Testis (tissue), 2 donors: ENCODE data around the gene GRK4.

ENCODE experiments used
- POLR2A ChIP-seq: fragments of 450-650 bp; IDR thresholded peaks from one replicate; pipeline ENCODE4 v1.6.1; 2017; ENCODE audit warnings: antibody characterized with exemption, mild to moderate bottlenecking, moderate library complexity
- TF ChIP-seq, protein P1 (sequence below), 3 experiments: fragments of 450-650 bp in 2 of 3; fragments of 200-600 bp in 1 of 3; sonication (generic) in 1 of 3; IDR thresholded peaks; one replicate each; pipeline ENCODE4 v1.5.1; 2016 to 2019; ENCODE audit warnings: antibody characterized with exemption in 3 of 3, mild to moderate bottlenecking in 2 of 3, moderate library complexity in 1 of 3

DNA sequence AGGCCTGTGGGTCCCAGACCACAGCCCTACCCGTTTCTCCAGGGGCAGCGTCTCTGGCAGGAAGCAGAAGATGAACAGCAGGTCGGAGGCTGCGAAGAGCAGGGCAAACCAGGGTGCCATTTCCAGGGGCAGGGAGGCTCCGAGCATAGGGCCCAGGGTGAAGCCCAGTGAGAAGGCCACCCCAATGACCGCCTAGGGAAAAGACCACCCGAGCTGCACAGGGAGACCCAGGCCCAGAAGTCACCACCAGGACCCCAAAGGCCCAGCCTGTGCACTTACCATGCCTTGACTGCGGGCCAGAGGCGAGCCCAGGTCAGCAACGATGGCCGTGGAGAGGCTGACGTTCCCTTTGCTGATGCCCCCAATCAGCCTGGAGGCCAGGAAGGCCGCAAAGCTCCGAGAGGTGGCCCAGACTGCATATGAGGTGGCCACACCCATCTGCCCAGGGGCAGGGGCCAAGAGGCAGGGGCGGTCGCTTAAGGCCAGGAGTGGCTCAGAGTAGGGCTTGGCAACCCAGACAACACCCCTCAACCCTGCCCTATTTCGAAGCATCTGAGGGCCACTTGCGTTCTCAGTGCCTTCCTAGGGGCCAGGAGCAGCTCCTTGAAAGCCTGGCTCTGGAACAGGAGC, 30.9 kb upstream of the GRK4 start:
- TF ChIP-seq POLR2A, result no peak
- TF ChIP-seq, protein P1, sequence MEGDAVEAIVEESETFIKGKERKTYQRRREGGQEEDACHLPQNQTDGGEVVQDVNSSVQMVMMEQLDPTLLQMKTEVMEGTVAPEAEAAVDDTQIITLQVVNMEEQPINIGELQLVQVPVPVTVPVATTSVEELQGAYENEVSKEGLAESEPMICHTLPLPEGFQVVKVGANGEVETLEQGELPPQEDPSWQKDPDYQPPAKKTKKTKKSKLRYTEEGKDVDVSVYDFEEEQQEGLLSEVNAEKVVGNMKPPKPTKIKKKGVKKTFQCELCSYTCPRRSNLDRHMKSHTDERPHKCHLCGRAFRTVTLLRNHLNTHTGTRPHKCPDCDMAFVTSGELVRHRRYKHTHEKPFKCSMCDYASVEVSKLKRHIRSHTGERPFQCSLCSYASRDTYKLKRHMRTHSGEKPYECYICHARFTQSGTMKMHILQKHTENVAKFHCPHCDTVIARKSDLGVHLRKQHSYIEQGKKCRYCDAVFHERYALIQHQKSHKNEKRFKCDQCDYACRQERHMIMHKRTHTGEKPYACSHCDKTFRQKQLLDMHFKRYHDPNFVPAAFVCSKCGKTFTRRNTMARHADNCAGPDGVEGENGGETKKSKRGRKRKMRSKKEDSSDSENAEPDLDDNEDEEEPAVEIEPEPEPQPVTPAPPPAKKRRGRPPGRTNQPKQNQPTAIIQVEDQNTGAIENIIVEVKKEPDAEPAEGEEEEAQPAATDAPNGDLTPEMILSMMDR (IDR thresholded peaks at IDR 0.05), result no peak
